ENCODE measurements around the gene LRRN4CL.
A peak's percentile ranks its signal among the peaks of the same experiment; 100 is the strongest.

The LRRN4CL gene

DNA sequence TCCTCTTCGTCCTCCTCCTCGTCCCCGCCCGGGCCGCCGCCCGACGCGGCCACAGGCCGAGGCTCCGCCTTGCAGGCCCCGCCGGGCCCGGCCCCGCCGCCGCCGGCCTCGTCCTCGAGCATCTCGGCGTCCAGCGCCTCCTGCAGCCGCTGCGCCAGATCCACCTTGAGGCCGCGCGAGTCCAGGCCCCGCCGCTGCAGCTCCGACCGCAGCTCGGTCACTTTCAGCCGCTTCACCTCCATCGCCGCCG, 37.5 kb upstream of the LRRN4CL start:
- H3K27ac ChIP-seq, result peak overlapping the region; percentile 99
- TF ChIP-seq, protein P1, sequence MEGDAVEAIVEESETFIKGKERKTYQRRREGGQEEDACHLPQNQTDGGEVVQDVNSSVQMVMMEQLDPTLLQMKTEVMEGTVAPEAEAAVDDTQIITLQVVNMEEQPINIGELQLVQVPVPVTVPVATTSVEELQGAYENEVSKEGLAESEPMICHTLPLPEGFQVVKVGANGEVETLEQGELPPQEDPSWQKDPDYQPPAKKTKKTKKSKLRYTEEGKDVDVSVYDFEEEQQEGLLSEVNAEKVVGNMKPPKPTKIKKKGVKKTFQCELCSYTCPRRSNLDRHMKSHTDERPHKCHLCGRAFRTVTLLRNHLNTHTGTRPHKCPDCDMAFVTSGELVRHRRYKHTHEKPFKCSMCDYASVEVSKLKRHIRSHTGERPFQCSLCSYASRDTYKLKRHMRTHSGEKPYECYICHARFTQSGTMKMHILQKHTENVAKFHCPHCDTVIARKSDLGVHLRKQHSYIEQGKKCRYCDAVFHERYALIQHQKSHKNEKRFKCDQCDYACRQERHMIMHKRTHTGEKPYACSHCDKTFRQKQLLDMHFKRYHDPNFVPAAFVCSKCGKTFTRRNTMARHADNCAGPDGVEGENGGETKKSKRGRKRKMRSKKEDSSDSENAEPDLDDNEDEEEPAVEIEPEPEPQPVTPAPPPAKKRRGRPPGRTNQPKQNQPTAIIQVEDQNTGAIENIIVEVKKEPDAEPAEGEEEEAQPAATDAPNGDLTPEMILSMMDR (IDR thresholded peaks at IDR 0.05), result no peak
- no peak for TF ChIP-seq ZFX (IDR thresholded peaks at IDR 0.05; ENCODE audit: borderline replicate concordance)

DNA sequence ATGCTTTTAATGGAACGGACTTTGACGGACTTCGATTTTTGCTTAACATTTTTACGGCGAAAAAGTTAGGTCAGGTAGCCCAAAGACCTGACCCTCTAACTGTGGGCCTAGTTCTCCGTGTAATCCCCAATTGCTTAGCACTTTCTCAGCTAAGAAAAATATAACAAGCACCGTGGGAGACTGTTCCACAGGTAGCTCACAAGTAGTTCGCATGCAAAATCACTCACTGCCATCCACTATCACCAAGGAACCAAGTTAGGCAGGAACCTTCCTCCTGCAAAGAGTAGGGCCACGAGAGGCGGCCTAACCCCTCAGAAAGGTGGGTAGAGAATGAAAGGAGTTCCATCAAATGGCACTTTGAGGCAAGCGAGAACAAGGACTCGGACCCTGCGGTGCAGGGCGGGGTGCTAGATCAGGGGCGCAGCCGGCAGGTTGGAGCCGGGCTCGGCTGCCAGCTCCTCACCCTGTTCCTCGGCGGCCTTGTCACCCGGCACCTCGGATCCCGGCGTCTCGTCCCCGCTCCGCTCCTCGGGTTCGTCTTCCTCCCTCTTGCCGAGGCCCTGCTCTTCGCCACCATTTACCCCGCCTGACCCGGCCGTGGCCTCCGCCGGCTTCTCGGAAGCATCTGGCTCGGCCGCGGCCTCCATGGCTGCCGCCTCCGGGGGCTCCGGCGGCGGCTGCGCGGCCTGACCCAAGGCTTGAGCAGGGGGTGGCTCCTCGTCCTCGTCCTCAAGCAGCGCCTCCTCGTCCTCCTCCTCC, 37.0 kb upstream of the LRRN4CL start:
- TF ChIP-seq ZFX (IDR thresholded peaks at IDR 0.05; ENCODE audit: borderline replicate concordance), result no peak
- TF ChIP-seq, protein P1 (IDR thresholded peaks at IDR 0.05), result no peak
- H3K27ac ChIP-seq, result peak overlapping the region; percentile 99

DNA sequence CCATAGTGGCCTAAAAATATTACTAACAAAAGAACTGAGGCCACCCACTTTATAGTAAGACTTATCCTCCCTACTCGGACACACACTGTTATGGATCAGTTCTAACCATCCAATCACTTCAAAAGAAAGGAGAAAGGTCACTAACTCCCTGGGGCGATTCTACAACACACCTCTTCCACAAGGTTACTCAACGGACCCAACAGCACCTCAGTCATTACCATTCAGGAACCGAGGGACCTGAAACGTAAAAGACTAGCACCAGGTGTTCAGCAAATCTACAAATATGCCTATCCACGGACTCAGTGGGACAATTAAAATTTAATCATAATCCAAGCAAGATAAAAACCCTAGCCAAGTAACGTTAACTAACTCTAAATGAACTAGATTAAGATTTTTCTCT, 36.3 kb upstream of the LRRN4CL start:
- peak overlapping the region; percentile 99 for H3K27ac ChIP-seq
- no peak for TF ChIP-seq ZFX (IDR thresholded peaks at IDR 0.05; ENCODE audit: borderline replicate concordance)
- TF ChIP-seq, protein P1 (IDR thresholded peaks at IDR 0.05), result no peak

DNA sequence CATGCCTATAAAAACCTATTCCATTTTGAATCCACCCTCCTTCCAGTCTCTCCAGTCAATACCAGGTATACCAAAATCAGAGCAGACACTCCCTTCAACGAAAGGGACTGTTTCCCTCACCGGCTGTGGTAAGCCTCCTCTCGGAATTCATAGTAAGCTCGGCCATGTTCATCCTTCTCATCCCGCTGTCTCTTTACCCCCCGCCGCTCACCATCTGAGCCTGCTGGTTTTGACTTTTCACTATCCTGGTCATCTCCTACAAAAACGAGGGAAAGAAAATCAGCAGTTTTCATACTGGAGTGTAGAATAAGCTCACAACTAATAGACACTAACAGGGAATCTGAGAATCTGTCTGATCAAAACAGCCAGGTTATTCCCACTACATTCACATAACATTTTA, 34.8 kb upstream of the LRRN4CL start:
- H3K27ac ChIP-seq, result no peak overlapping the region; the same call in 1 of the 2 replicates
- TF ChIP-seq ZFX (IDR thresholded peaks at IDR 0.05; ENCODE audit: borderline replicate concordance), result no peak

DNA sequence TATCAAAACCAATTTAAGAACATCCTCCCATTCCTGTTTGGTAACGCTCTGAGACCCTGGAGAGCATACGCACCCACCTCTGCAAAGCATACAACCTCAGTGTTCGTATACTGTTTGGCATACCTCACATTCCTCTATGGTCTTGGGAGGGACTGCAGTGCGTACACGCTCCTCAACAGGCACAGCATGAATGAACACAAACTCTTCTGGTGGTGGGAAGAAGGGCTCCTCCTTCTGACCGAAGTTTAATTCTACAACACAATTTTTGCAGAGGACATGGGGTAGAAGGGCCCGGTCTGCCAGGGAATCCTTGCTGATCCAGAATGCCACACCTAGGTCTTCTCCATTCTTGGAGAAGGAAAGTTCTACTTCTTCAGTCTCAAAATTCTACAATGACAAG, 32.7 kb upstream of the LRRN4CL start:
- no peak overlapping the region for H3K27ac ChIP-seq
- no peak for TF ChIP-seq ZFX (IDR thresholded peaks at IDR 0.05; ENCODE audit: borderline replicate concordance)
- TF ChIP-seq, protein P1 (IDR thresholded peaks at IDR 0.05), result no peak

DNA sequence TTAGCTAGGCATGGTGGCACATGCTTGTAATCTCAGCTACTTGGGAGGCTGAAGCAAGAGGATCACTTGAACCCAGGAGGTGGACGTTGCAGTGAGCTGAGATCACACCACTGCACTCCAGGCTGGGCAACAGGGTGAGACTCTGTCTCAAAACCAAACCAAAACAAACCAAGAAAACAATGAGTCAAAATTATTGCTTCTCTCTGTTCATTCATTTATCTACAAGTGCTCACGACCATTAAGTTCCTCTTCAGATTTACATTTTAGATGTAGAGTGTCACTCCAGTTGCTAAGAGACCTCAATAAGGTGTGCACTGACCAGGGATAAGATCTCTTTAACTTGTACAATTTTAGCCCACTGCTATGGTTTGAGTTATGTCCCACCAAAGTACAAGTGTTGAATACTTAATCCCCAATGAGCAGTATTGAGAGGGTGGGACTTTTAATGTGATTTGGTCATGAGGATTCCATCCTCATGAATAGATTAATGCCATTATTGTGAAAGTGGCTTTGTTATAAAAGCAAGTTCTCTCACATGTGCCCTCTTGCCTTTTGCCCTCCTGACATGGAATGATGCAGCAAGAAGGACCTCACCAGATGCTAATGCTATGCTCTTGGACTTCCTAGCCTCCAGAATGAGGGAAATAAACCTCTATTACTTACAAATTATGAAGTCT, 30.1 kb upstream of the LRRN4CL start:
- TF ChIP-seq, protein P1 (IDR thresholded peaks at IDR 0.05), result no peak
- TF ChIP-seq ZFX (IDR thresholded peaks at IDR 0.05; ENCODE audit: borderline replicate concordance), result no peak
- no peak overlapping the region for H3K27ac ChIP-seq

DNA sequence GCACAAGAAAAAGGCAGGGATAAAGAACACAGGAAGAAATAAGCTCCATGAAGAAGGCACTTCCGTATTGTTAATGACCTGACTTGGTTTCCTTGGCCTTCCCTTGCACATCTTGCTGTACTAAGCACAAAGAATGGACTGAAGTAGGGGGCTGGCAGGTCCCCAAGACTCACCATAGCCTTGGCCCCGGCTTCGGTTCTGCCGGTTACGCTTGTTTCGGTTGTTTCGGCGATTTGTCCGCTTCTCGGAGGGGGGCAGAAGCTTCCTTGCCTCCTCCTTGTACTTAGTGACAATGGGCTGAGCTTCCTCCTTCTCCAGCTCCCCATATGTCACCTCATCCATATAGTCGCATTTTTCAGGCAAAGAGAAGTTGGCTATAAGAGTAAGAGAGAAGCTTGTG, 27.5 kb upstream of the LRRN4CL start:
- 0 out of 2 replicates have a peak overlapping the region, but pooled peaks have one; percentile 8 for H3K27ac ChIP-seq
- TF ChIP-seq, protein P1 (IDR thresholded peaks at IDR 0.05), result no peak
- no peak for TF ChIP-seq ZFX (IDR thresholded peaks at IDR 0.05; ENCODE audit: borderline replicate concordance)
